ENCODE data around the gene SYNPO.
A peak's percentile ranks its signal among the peaks of the same experiment; 100 is the strongest.

The SYNPO gene

DNA sequence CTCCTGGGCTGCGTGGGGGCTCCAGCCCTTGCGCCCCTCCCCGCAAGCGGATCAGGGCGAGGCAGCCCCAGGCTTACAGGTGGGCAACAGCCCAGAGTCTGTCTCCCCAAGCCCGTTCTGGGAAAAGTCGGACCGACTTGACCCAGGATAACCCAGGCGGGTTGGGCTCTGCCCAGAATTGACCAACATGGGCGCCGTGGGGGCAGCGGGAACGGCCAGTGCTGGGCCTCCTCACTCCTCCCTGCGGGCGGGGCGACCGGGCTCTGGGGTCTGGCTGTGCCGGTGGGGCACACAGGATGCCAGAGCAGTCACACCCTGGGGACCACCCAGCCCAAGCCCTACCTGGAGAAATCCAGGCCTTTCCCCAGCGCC, 15.3 kb upstream of the SYNPO start:
- DNase-seq (ENCODE audit: low read depth), result no peak

- DNase-seq (ENCODE audit: low read depth), result no peak
These were observed 14.4 kb upstream of the SYNPO start for GRCh38 chr5:150625831-150626746.

- no peak for DNase-seq (ENCODE audit: low read depth)
These were observed 13.6 kb upstream of the SYNPO start for GRCh38 chr5:150626853-150627276.

GRCh38 chr5:150627731-150628545, 12.5 kb upstream of the SYNPO start:
- DNase-seq (ENCODE audit: low read depth), result no peak

GRCh38 chr5:150628936-150629485, 11.4 kb upstream of the SYNPO start:
- no peak for DNase-seq (ENCODE audit: low read depth)

GRCh38 chr5:150630016-150630415, 10.4 kb upstream of the SYNPO start:
- DNase-seq (ENCODE audit: low read depth), result no peak

- no peak for DNase-seq (ENCODE audit: low read depth)
These were observed 9.8 kb upstream of the SYNPO start for GRCh38 chr5:150630461-150631325.

DNA sequence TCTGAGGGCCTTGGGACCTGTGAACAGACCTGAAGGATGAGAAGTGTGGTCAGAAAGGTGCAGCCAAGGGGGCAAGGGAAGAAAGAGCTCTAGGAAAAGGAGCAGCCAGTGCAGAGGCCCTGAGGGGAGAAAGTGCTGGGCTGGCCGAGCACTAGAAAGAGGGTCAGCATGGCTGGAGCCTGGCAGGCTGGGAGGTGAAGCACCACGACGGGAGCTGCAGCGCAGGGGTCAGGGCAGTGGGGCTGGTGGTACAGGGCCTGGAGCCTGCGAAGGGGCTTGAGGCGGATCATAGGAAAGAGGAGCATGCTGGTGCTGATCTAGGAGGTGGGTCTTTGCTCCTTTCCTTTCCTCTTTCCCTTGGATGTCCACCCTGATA, 9.1 kb upstream of the SYNPO start:
- DNase-seq (ENCODE audit: low read depth), result no peak

- no peak for DNase-seq (ENCODE audit: low read depth)
These were observed 7.9 kb upstream of the SYNPO start for GRCh38 chr5:150632305-150633160.

GRCh38 chr5:150633429-150633828, 7.0 kb upstream of the SYNPO start:
- DNase-seq (ENCODE audit: low read depth), result no peak

GRCh38 chr5:150636391-150637244, 3.8 kb upstream of the SYNPO start:
- peak; percentile 17 for DNase-seq (ENCODE audit: low read depth)

GRCh38 chr5:150637245-150638052, 3.0 kb upstream of the SYNPO start:
- DNase-seq (ENCODE audit: low read depth), result peak; percentile 77

- DNase-seq (ENCODE audit: low read depth), result no peak
These were observed 2.4 kb upstream of the SYNPO start for GRCh38 chr5:150638053-150638444.

DNA sequence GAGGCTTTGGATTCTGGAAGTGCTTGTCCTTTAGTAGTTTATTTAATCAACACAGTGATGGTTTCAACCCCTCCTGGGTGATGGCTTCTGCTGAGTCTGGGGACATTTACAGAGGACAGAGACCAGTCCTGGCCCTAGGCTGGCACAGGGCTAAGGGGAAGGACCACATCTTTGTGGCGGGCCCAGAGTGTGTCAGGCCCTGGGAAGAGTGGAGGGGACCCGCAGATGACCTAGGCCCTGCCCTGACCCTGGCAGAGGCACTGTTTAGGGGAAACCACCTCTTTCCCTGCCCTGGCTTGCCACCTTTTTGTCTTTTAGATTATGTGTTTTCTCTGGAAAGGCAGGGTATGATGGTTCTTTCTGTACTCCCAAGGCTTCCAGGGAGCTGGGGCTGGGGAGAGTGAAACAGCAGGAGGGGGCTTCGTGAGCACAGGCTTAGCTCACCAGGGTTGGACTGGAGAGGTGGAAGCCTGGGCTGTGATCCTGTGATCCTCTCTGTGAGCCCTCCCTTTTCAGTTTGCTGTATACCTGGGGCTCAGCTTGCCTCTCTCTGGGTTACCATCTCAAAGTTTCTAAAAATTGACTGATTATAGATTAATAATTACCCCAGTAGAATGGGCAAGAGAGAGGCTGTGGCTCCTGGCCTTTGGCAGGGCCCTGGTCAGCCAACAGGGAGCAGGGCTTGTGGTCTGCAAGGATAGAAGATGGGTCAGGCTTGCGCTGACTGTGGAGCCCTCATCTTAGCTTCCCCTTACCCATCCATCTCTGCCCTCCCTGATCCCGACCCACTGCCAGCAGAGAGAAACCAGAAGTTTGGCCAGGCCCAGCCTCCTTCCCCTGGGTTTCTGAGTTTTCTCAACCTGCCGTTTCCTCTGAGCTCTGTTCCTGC, 1.7 kb upstream of the SYNPO start:
- DNase-seq (ENCODE audit: low read depth), result no peak

- no peak for DNase-seq (ENCODE audit: low read depth)
These were observed 1.1 kb upstream of the SYNPO start for GRCh38 chr5:150639377-150639692.

GRCh38 chr5:150639751-150640150, 709 bp upstream of the SYNPO start:
- no peak for DNase-seq (ENCODE audit: low read depth)

- DNase-seq (ENCODE audit: low read depth), result peak; percentile 46
These were observed 628 bp downstream of the SYNPO start for GRCh38 chr5:150641006-150641570.
